Sigmoid colon (tissue), 4 donors: ENCODE data around the gene GRB10.

ENCODE experiments used
- POLR2A ChIP-seq, 2 donors: fragments of 450-650 bp; IDR thresholded peaks; one replicate each; pipeline ENCODE4 v1.6.1; 2016; ENCODE audit warnings: antibody characterized with exemption in 2 of 2, mild to moderate bottlenecking in 2 of 2, moderate library complexity in 2 of 2
- POLR2AphosphoS5 ChIP-seq, 4 donors: sonication (generic); formaldehyde crosslinking; IDR thresholded peaks; one replicate each; pipeline ENCODE4 v1.6.1; 2017; ENCODE audit warnings: antibody characterized with exemption in 4 of 4
- TF ChIP-seq, protein P1 (sequence below), 4 experiments: fragments of 450-650 bp in 3 of 4; fragments of 200-600 bp in 1 of 4; IDR thresholded peaks; one replicate each; pipeline ENCODE4 v1.5.1; 2016 to 2019; ENCODE audit warnings: antibody characterized with exemption in 4 of 4, mild to moderate bottlenecking in 3 of 4, moderate library complexity in 2 of 4

DNA sequence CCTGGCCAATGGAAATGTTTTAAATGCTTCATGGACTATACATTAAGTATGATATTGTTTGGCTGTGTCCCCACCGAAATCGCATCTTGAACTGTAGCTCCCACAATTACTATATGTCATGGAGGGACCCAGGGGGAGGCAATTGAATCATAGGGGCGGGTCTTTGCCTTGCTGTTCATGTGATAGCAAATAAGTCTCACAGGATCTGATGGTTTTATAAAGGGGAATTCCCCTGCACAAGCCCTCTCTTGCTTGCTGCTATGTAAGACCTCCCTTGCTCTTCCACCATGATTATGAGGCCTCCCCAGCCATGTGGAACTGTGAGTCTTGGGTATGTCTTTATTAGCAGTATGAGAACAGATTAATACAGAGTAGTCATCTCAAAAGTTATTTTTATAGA is 32.4 kb upstream of the GRB10 start:
- TF ChIP-seq, protein P1, sequence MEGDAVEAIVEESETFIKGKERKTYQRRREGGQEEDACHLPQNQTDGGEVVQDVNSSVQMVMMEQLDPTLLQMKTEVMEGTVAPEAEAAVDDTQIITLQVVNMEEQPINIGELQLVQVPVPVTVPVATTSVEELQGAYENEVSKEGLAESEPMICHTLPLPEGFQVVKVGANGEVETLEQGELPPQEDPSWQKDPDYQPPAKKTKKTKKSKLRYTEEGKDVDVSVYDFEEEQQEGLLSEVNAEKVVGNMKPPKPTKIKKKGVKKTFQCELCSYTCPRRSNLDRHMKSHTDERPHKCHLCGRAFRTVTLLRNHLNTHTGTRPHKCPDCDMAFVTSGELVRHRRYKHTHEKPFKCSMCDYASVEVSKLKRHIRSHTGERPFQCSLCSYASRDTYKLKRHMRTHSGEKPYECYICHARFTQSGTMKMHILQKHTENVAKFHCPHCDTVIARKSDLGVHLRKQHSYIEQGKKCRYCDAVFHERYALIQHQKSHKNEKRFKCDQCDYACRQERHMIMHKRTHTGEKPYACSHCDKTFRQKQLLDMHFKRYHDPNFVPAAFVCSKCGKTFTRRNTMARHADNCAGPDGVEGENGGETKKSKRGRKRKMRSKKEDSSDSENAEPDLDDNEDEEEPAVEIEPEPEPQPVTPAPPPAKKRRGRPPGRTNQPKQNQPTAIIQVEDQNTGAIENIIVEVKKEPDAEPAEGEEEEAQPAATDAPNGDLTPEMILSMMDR (IDR thresholded peaks at IDR 0.05), result no peak
- TF ChIP-seq POLR2A (IDR thresholded peaks at IDR 0.05), result no peak
- TF ChIP-seq POLR2AphosphoS5 (IDR thresholded peaks at IDR 0.05), result no peak
